Erythroblast (primary cell): ENCODE data around the gene TRIM46.

Experiments used
- GATA1 ChIP-seq: IDR thresholded peaks from 2 replicates; pipeline ENCODE4 v1.6.1; 2011; ENCODE audit warnings: low read depth, mild to moderate bottlenecking, control low read depth, low read length, moderate library complexity
- POLR2A ChIP-seq: IDR thresholded peaks from 2 replicates; pipeline ENCODE4 v1.6.1; 2011; ENCODE audit warnings: mild to moderate bottlenecking, low read length

- TF ChIP-seq POLR2A (no peak), GATA1 (no peak)
These were observed 29.3 kb downstream of the TRIM46 start for GRCh38 chr1:155202731-155203515.
